GM21360 (cell line): Measurements from ENCODE around the gene PITPNM3.

ENCODE experiments used
- ATAC-seq: cut with Tn5 transposase; IDR thresholded peaks from one replicate; pipeline ENCODE4 v1.9.1; 2021; ENCODE audit warnings: mild to moderate bottlenecking, moderate library complexity; ENCODE audit not compliant: unreplicated experiment

Gene PITPNM3

DNA sequence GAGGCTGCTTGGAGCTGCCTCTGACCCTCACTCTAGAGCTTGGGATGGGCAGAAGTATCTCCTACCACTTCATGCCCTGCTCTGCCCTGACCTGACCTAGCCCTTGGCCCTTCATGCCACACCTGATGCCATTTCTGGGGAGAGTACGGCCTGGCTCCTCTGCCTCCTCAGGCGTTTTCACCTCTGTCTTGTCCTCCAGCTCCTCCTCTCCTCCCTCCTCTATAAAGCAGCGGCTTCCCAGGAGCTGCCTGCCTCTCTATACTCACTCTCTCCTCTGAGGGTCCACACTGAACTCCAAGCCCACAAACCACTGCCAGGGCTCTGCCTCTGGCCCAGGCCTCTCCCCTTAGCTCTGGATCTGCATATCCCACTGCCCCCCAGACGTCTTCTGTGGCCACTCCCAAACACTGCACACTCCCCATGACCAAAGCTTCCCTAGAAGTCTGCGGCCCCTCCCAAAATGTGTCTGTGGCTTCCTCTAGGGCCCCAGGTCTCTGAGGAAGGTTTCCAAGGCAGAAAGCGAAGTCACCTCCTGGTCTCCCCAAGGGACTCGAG, 52.6 kb downstream of the PITPNM3 start:
- ATAC-seq = no peak

DNA sequence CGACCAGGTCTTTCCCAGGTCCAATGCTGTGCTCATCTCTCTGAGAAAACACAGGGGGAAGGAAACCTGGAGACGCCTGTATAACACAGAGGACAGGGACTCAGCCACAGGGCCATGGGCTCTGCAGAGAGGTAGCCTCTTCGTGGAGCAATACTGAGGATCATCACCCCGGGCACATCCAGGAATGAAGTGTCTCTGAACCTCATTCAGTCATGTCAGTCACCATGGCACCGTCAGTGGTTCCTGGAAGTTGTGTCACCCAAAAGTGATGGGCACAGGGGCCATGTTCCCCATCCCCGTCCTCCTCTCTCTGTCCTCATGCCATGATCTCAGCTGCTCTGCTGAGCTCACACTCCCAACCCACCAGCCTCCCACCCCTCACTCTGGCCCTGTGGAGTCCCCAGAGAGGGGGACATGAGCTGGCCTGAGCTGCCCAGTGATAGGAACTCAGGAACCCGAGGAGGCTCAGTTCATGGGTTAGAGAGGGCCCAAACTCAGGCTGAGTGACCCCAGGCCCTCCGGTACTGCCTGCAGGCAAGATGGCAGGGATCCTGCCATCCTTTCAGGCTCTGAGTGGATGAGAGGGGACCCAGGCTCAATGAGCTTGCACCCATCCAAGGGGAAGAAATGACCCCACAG, 53.4 kb downstream of the PITPNM3 start:
- no peak for ATAC-seq

DNA sequence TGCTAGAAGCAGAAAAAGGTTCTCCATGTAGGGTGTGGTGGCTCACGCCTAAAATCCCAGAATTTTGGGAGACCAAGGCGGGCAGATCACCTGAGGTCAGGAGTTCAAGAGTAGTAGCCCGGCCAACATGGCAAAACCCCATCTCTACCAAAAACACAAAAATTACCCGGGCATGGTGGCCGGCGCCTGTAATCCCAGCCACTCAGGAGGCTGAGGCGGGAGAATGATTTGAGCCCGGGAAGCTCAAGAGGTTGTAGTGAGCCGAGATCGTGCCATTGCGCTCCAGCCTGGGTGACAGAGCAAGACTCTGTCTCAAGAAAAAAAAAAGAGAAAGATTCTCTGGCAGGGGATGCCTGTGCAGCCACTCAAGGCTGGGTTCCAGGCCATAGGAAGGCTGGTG, 54.2 kb downstream of the PITPNM3 start:
- no peak for ATAC-seq

DNA sequence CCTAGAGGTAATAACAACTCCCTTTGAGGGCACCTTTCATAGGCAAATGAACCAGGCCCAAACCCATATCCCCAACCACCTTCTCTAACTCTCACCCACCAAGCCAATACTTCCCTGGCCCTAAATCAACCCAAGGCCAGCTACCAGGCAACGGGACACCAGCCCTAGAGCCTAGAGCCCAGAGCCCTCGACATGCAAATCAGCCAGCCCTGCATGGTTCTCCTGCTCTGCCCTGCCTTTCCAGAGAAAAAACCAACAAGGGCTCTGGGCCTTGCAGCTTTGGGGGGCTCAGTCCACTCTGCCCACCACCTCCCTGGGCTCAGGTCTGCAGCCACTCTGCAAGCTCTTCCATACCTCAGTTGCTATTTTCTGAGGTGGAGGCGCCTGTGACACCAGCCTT, 55.0 kb downstream of the PITPNM3 start:
- no peak for ATAC-seq

DNA sequence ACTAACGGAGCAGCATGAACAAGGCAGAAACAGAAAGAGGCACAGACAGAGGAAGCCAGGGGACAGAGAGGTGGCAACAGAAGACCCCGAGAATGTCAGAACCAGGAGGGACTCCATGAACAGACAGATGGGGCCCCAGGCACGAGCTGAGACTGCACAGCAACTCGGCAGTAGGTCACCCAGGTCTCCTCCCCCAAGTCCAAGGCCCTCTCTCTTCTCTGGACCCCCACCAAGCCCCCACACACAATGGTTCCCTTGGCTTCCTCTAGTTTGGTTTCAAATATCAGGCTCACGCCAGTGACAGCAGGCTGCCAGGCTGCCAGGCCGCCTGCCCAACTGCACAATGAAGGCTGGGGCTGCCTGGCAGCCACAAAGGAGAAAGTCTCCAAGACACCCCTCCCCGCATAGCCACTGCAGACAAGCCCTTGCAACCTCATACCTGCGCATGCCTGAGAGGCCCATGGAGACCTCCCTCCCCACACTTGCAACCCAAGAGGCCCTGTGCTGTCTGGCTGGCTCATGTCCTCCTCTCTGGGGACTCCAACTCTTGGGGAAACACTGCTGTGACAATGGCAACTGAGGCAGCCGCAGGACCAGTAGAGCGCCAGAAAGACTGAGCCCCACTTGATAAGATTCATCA, 57.3 kb downstream of the PITPNM3 start:
- no peak for ATAC-seq

DNA sequence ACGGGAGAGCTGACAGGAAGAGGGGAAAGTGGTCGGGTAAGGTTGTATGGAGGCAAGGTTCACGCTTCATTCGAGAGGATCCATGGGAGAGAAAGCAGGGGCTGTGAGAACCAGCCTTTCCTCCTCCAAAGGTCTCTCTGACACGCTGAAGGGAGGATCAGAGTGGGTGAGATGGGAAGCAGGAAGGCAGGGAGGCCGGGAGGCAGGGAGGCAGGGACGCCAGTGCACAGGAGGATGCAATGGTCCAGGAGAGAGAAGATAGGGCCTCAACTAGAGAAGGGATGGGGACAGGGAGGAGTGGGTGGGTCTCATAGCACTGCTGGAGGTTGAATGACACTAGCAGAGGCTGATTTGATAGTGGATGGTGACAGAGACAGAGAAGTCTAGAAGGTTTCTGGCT, 58.0 kb downstream of the PITPNM3 start:
- no peak for ATAC-seq

DNA sequence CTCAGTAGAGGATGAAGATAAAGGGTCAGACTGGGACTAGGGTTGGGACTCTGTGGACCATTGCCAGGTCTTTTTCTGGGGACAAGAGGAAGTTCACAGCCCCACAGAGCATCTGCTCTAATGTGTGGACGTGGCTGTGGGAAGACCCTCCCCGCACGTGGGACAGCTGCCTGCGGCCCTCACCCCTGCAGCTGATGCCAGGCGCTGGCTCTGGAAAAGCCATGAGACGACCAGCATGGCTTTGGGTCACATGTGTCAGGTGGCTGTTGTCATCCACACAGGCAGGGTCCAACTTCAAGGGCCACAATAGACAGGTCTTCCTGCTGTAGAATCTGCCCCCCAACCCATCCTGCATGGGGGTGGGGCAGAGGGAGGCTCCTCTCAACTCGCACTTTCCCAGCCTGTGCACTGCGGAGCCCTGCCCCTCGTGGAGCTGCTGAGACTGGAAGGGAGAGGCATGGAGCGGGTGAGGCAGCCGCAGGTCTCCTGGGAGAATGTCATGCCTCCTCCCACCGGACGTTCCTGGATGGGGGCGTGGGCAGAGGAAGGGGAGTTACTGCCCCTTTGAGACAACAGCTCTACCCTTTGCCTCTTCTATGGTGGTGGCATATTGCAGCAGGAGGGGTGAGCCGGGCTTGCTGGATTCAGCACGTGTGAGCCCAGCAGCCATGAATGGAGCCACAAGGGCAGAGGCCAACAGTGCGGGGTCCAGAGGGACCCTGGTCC, 58.7 kb downstream of the PITPNM3 start:
- ATAC-seq = no peak

DNA sequence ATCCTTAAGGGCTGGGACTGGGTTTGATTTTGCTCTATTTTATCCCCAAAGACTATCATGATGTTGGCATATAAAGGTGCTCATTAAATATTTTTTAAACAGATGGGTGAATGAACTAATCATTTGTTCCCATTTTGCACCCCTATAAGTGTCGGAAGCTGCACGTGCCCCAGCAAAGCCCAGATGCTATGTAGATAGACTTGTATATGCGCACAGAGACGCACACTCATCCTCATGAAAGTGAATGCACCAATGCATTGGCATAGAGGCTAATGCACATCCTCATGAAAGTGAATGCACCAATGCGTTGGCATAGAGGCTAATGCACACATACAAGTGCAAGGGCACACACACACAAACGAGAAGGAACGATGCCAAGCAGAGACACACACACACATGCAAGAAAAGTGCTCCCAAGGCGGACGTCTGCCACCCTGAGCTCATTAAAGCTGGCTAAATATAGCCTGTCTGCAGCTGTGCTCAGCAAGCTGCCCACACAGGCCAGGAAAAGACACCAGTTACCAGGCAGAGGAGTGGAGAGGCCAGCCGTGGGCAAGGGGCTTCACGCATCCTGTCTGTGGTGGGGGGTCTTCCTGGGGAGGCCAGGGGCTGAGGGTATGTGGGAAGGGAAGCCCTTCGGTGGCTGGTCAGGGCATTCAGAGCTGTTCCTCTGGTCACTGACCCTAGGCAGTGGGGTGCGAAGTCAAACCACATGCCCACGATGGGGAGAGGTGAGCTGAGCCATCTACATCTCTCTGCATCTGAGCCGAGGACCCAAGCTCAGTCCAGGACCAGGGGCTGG, 59.5 kb downstream of the PITPNM3 start:
- ATAC-seq = no peak

DNA sequence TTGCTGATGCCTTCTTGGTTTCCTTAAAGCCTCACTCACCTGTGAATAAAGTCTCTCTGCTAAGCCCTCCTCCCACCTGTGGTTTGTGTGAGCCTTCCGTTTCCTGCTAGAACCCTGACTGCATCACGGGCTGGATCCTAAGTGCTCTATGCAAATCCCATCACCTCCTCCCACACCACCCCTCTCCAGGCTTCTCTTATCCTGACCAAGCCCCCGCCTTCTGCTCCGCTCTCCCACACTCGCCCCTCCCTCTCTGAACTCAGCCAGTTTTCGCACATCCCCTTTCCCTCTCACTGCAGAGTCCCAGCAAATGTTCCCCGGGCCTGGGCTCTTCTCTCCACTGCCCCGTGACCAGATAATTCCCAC, 60.3 kb downstream of the PITPNM3 start:
- no peak for ATAC-seq

DNA sequence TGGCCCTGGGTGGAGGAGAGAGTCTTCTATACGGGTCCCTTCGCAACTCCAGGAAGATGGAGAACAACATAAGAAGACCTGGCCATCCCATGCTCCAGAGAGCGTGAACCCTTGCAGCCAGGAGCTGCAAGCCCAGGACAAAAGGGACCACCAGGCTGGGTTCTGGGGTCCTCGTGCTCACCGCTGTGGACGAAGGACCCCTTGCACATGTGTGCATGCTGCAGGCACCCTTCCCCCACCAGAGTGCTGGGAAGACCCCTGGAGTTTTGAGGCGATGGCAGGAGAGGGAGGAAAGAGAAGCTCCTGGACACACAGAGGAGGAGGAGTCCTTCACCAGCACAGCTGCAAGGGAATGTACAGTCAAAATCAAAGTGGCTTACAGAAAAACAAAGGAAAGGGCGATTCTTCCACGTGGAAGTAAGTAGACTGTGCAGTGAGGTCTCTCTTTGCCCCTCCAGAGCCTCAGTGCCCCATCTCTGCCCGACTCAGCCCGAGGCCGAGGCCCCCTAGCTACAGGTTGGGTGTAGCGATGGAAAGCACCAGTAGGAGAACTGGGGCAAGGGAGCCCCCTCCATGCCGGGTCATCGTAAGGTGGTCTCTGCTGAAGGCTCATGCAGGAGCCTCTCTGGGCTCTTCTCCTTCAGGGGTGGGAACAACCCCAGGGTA, 60.8 kb downstream of the PITPNM3 start:
- ATAC-seq = no peak

DNA sequence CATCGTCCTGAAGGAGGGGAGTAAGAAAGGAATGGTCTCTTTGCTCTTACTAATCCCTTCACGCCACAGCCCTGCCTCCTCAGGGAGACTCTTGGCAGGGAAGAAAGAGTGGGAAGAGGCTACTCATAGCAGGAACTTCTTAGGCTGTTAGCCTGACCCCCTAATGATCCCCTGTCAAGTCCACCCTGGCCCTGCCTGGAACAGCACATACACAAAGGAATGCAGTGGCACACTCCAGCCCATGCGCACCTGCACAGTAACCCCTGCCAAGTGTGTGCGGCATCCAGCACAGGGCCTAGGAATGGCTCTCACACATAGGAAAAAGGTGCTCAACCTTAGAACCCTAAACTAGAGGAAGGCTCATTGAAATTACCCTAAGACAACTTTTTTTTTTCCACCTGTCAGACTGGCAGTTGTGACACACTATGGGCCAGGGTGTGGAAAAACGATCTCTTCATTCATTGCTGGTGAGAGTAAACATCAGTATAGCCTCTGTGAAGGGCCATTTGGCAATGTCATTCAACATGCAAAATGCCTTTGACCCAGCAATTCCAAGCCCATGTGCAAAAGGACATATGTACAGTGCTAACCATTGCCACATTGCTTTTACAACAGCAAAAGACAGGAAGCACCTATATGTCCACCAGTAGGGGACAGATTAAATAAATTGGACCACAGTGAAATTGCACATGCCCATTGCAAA, 62.0 kb downstream of the PITPNM3 start:
- ATAC-seq = no peak

DNA sequence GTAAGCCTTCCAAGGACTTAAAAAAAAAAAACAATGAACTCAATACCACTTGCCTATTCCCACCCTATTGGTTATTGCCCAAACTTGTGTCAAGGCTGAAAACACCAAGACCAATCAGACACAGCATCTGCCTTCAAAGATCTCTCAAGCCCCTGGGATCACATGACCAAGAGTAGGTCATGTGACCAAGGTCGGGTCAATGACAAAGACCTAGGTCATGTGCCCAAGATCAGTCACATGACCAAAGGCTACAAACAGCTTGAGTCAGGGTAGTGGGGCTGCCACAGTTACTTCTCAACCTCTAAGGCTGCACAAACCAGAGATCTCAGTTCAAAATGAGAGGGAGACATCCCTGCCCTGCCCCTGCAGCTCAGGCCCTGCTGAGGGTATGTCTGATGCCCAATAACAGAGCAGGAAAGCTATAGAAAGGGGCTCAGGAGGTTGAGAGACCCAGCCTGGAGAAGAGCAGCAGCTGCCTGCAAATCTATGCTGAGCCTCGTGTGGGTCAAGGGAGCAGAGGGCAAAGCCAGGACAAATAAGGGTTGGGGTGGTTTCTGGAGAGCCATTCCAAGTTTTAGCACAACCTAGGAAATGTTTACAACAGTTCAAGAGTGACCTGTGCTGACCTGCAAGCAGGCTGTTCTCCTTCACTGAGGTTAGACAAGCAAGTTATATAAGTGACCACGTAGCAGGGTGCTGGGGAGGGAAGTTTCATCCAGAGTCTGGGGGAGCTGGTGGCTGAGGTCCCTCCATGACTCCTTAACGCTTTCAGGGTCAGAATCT, 63.3 kb downstream of the PITPNM3 start:
- no peak for ATAC-seq

DNA sequence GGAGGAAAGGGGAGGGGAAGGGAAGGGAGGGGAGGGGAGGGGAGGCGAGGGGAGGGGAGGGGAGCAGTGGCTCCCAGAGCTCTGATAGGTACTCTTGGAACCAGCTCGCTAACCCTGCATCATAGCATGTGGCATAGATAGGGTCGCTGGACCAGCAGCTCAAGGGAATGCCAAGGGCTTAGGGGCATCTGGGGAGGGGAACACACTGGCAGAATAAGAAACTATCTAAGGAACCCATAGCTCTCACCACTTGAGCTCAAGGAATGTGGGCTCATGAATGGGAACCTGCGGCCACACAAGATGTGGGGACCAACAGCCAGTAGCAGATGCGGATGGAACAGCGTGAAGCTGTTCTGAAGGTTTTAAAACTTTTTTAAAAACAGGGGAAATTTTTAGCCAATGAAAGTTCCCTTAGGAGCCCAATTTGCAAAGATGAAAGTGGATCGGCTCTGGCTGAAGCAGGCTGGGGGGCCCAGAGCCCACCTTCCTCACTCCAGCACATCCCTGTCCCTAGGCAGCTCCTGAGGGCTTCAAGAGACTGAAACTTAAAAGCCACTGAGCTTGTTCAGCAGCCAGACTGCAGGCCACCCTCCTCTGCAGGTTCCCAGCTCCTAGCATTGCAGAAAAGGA, 65.2 kb downstream of the PITPNM3 start:
- ATAC-seq = no peak

DNA sequence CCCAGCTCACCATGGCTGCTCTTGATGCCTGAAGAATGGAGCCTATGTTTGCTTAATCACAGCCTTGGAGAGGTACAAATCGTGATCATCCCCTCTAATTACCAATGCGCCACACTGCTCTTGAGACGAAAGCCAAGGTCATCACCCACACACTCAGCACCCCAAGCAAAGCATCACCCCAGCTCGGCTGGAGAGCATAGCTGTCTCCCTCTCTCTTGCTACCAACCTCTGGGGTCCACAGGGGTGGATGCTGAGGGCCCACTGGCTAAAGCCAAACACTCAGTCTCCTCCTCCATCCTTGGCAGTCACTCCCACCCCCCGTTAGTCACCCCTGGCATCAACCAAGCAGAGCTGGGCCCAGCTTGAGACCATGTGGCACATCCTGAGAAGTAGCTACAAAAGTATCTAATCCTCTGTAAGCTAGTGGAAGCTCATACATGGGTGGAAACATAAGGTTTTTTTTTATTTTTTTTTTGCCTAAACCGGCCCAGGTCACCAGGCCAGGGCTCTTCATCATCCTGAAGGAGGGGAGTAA, 67.3 kb downstream of the PITPNM3 start:
- ATAC-seq = no peak

DNA sequence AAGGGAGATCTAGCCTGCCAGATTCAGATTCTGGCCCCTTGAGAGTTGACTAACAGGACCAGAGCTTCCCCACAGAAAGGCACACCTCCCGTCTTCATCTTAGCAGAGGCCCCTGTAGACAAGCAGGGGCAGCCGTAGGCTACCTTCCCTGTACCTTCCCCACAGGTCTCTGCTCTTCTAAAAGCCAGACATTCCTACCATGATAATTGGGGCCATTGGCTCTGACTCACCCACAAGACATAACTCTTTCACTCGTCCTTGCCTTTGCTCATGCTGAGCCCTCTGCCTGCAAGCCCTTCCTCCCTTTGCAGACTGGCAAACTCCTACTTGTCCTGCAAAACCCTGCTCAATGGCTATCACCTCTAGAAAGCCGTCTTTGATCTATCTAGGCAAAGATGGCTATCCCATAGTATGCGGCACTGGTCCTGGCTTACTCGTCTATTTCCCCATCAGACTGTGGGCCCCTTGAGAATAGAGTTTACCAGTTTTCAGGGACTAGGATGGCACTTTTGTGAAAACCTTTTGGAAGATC, 68.3 kb downstream of the PITPNM3 start:
- ATAC-seq = no peak

DNA sequence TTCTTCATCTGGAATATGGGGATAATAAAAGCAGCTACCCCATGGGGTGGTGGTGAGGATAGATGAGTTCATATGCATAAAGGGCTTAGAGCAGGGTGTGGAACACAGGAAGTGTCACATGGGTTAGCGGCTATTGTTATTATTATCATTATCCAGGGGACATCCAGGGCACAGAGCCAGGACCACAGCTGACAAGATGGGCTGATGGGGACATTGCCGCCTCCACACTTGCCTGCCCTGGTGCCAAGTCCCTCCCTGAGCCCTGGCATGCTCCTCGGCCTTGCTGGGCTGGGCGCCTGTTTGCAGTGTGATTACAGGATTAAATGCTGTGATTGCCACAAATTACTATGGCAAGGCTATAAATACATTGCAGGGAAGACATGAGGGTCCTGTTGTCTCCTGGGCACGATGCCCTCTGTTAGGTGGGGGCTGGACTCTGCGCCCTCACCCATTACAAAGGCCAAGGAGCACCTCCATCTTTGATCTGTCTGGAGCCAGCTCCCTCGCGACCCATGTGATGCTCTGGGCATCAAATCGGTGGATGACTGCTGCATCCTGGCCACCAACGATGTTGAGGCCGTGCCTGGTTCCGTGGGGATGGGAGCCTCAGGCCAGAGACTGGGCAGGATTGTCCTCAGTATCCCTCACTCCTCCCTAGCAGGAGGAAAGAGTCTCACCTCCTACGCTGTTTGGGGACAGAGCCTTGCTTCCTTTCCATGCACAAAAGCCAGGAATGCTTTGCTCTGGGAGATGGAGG, 68.9 kb downstream of the PITPNM3 start:
- no peak for ATAC-seq

DNA sequence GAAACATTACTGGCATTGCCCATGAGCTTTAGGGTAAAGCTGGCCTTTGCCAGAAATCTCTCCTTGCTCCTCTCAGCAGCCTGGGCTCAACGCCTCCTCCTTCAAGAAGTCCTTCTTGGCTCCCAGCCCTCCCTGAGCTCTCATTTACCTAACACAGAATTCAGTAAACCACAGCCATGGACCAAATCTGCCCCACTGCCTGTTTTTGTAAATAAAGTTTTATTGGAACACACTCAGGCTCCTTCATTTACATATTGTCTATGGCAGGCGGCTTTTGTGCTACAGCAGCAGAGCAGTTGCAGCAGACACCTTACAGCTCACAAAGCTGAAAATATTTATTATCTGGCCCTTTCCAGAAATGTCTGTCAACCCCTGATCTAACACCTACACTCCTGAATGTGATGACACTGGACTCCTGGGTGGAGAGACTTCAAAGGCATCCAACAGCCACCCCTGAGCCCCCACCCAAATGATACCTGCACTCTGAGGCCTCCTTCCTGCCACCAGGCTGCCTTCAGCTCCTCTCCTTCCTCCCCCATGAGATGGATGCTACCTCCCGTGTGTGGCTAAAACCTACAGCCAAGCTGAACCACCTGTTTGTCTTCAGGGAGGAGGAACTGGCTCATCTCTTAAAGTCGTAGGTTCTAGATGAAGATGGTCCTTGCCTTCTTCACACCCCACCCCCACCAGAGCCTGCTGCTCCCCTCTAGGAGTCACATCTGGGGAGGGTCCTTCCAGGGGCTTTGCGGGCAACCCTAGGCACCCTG, 70.5 kb downstream of the PITPNM3 start:
- ATAC-seq = no peak
